ENCODE measurements around the gene LIME1. TPM values are rescaled to one million over a fixed set of nuclear protein-coding genes. Genes with fewer than 3 reads are reported as not detected.

Gene LIME1
- total and polyA plus RNA-seq, 12 donors: 0.79 to 15.7 (median 3.0) TPM

GRCh38 chr20:63706027-63706695, 30.3 kb upstream of the LIME1 start:
- Histone ChIP-seq H3K27ac (peak overlapping the region in 8 of 10 donors; percentile 90 to 98 (median 94)), H3K27me3 (no peaks in the 10 kb centered on the region), H3K4me1 (peaks cover 6 to 48% (median 32%) of the 10 kb centered on the region in 9 donors), H3K4me3 (peak overlapping the region in 8 of 10 donors; percentile 77 to 99 (median 95)), H3K9me3 (no peaks in the 10 kb centered on the region), H3K36me3 (peaks cover 0 to 77% (median 31%) of the 10 kb centered on the region in 9 donors)
- intact Hi-C loops (cut with DNase I): loop anchor here in 2 of 10 donors (5.0 kb wide), 2 partner anchors 49 to 156 kb away; partner anchors contain the start of genes ABHD16B (in 1 of the 2) and RTEL1 (in 1 of the 2)
- ATAC-seq: no peak
- no peak for DNase-seq
- WGBS, 2 donors: 73 to 75% methylated on average over 12 of the region's 12 CpGs
- TF ChIP-seq CTCF (IDR thresholded peaks at IDR 0.05): no peak

DNA sequence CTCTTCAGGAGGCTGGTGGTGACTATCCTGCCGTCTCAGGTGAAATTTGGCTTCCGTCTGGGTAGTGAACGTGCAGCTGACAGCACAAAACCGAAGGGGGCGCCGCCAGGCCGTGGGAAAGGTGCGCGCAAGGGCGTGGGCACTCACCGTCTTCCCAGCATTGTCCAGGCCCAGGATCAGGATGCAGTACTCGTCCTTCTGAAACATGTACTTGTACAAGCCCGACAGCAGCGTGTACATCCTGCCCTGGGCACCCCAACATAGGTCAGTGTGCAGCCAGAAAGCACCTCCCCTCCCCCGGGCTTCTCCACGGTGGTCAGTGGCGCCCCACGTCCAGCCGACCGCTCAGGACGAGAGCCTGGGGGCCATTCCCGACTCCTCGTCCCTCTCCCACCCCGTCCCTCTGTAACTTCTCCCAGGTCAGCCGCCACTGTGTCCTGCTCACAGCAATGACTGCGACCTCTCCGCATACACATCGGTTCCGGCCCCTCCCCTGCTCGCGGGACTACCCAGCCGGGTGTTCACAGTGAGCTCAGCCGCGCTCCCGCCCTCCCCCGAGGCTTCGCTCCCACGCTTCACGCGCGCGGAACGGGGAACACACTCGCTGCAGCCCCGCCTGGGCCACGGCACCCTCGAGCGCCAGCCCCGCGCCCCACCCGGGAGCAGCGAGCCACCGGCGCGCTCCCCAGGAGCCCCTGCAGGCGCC, 29.5 kb upstream of the LIME1 start:
- Histone ChIP-seq H3K4me3 (peak overlapping the region; percentile 77 to 99 (median 94)), H3K4me1 (peaks cover 6 to 45% (median 32%) of the 10 kb centered on the region in 9 donors), H3K36me3 (peaks cover 0 to 80% (median 34%) of the 10 kb centered on the region in 9 donors), H3K27me3 (no peaks in the 10 kb centered on the region), H3K27ac (peak overlapping the region; percentile 84 to 98 (median 94)), H3K9me3 (peaks cover 0 to 2% (median 0%) of the 10 kb centered on the region in 11 donors)
- peak; percentile 23 to 60 (median 34) for ATAC-seq
- peak in 6 of 9 donors; percentile 16 to 43 (median 30) for TF ChIP-seq CTCF (IDR thresholded peaks at IDR 0.05)
- peak; percentile 38 to 49 for DNase-seq
- intact Hi-C loops (cut with DNase I): loop anchor here in 3 of 10 donors (1.0 to 5.0 kb wide), 3 partner anchors 49 to 155 kb away; partner anchors contain the start of genes RTEL1 (in 2 of the 3) and ABHD16B (in 1 of the 3)
- 3 to 4% methylated on average over 56 of the region's 56 CpGs for WGBS, 2 donors

DNA sequence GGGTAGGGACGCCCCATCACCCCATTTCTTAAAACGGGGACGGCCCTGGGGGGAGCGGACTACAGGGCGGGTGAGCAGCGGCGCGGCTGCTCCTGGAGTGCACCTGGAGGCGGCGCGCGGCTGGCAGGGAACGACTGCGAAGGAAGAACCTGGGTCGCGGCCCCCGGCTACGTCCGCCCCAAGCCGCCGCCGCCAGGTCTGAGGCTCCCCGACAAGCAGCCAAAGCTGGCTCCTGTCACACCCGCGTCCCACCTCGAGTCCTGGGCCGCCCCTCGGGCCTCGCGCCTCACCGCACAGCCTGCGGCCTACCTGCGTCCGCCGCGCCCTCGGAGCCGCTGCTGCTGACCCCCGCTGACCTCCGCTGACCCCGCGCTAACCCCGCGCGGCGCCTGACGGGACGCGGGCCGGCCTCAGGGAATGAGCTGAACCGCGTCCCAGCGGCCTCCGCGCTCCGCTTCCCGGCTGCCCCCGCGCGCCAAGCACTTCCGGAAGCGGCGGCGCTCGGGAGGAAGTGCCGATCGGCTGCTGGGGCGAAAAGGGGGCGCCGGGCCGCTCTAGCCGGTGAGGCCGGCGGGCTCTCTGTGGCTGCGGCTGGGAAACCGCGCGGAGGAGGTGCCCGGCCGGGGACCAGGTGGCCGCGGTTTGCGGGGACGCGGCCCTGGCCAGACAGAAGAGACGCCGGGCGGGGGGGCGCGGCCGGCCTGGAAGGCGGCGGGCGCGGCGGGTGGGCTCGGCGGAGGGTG, 28.7 kb upstream of the LIME1 start, which contains the start of the genes ARFRP1 and ZGPAT:
Gene ARFRP1, minus strand, starts transcription at position 419 of the 743 bp plus-strand sequence. CDS start 885 bp downstream, outside the sequence.
Gene ZGPAT, plus strand, starts transcription at position 482 of the 743 bp plus-strand sequence. CDS start 542 bp downstream, outside the sequence.
- Histone ChIP-seq H3K27me3 (no peaks in the 10 kb centered on the region), H3K27ac (peak within 1 kb of the TSS; percentile 84 to 98 (median 94)), H3K4me1 (peaks cover 6 to 45% (median 32%) of the 10 kb centered on the region in 9 donors), H3K4me3 (peak within 1 kb of the TSS; percentile 77 to 99 (median 94)), H3K36me3 (peaks cover 0 to 81% (median 34%) of the 10 kb centered on the region in 9 donors), H3K9me3 (peaks cover 0 to 6% (median 0%) of the 10 kb centered on the region in 11 donors)
- intact Hi-C loops (cut with DNase I): loop anchor here in 3 of 10 donors (1.0 to 5.0 kb wide), 3 partner anchors 49 to 155 kb away; partner anchors contain the start of genes RTEL1 (in 2 of the 3) and ABHD16B (in 1 of the 3)
- ATAC-seq (peak; percentile 93 to 98 (median 96)), DNase-seq (peak; percentile 91 to 93)
- TF ChIP-seq CTCF (IDR thresholded peaks at IDR 0.05): peak in 1 of 9 donors; percentile 7
- WGBS, 2 donors: 0% methylated on average over 90 to 98 of the region's 98 CpGs
